NCI-H1694 (cell line): ENCODE results near the gene ARFIP1.

Source experiments
- DNase-seq: peaks from one replicate; lab custom pipeline; 2025; lab: John Stamatoyannopoulos, UW

Gene ARFIP1

DNA sequence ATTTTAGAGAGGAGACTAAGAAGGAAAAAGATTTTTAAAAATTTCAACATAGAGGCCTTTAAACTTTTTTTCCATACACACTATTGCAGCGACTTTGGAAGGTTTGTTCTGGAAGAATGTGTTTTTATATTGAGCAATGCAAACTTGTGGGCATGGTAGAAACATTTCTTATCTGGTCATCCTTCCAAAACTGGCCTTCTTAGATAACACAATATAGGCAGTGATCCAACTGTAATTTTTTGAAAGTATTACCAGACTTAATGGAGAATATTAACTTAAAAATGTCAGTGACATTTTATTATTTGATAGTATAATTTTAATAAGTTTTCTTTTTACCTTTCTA lies 182.0 kb downstream of the ARFIP1 start:
- DNase-seq, result no peak
